ENCODE data around the gene PAM. TPM values are rescaled to one million over a fixed set of nuclear protein-coding genes. Genes with fewer than 3 reads are reported as not detected.
"Not testable (repeated sequence)": the region's sequence is repeated elsewhere in the genome, so short reads cannot be mapped to it uniquely, and the experiment has no call there.

The PAM gene
- total and polyA plus RNA-seq, 7 donors: 14.3 to 261 (median 198) TPM

- peaks cover 0 to 21% (median 4%) of the 10 kb centered on the region in 4 donors for H3K36me3 ChIP-seq
- DNase-seq: no peak
- no peaks in the 10 kb centered on the region for H3K4me1 ChIP-seq
- intact Hi-C loops (cut with DNase I): no loop called here
- H3K9me3 ChIP-seq: no peaks in the 10 kb centered on the region
- H3K27me3 ChIP-seq: no peaks in the 10 kb centered on the region
- H3K27ac ChIP-seq: no peak overlapping the region
- no peak for TF ChIP-seq CTCF (IDR thresholded peaks at IDR 0.05)
- no peak for TF ChIP-seq POLR2AphosphoS5 (IDR thresholded peaks at IDR 0.05)
- TF ChIP-seq POLR2A (IDR thresholded peaks at IDR 0.05): no peak
- TF ChIP-seq EP300 (IDR thresholded peaks at IDR 0.05): no peak
- no peak overlapping the region for H3K4me3 ChIP-seq
- WGBS, 2 donors: 95 to 96% methylated on average over 8 of the region's 8 CpGs
These were observed 279.7 kb downstream of the PAM start for GRCh38 chr5:103034662-103035392.

- no peaks in the 10 kb centered on the region for H3K27me3 ChIP-seq
- no peak for TF ChIP-seq POLR2A (IDR thresholded peaks at IDR 0.05)
- TF ChIP-seq EP300 (IDR thresholded peaks at IDR 0.05): no peak
- no peak overlapping the region for H3K27ac ChIP-seq
- intact Hi-C loops (cut with DNase I): no loop called here
- 59 to 89% methylated on average over 2 of the region's 2 CpGs for WGBS, 2 donors
- H3K4me1 ChIP-seq: no peaks in the 10 kb centered on the region
- DNase-seq: no peak
- no peak overlapping the region for H3K4me3 ChIP-seq
- peaks cover 0 to 12% (median 0%) of the 10 kb centered on the region in 4 donors for H3K36me3 ChIP-seq
- no peaks in the 10 kb centered on the region for H3K9me3 ChIP-seq
These were observed 280.6 kb downstream of the PAM start for GRCh38 chr5:103035701-103036100.

GRCh38 chr5:103036601-103037000 lies 281.5 kb downstream of the PAM start:
- Histone ChIP-seq H3K9me3 (no peaks in the 10 kb centered on the region), H3K36me3 (peaks cover 0 to 11% (median 0%) of the 10 kb centered on the region in 4 donors), H3K4me3 (no peak overlapping the region), H3K27ac (no peak overlapping the region), H3K4me1 (no peaks in the 10 kb centered on the region), H3K27me3 (no peaks in the 10 kb centered on the region)
- WGBS, 2 donors: 90 to 93% methylated on average over 2 of the region's 2 CpGs
- DNase-seq: no peak
- intact Hi-C loops (cut with DNase I): no loop called here
- TF ChIP-seq POLR2A (IDR thresholded peaks at IDR 0.05): no peak
- TF ChIP-seq POLR2AphosphoS5 (IDR thresholded peaks at IDR 0.05): no peak
- no peak for TF ChIP-seq EP300 (IDR thresholded peaks at IDR 0.05)
- TF ChIP-seq CTCF (IDR thresholded peaks at IDR 0.05): no peak

DNA sequence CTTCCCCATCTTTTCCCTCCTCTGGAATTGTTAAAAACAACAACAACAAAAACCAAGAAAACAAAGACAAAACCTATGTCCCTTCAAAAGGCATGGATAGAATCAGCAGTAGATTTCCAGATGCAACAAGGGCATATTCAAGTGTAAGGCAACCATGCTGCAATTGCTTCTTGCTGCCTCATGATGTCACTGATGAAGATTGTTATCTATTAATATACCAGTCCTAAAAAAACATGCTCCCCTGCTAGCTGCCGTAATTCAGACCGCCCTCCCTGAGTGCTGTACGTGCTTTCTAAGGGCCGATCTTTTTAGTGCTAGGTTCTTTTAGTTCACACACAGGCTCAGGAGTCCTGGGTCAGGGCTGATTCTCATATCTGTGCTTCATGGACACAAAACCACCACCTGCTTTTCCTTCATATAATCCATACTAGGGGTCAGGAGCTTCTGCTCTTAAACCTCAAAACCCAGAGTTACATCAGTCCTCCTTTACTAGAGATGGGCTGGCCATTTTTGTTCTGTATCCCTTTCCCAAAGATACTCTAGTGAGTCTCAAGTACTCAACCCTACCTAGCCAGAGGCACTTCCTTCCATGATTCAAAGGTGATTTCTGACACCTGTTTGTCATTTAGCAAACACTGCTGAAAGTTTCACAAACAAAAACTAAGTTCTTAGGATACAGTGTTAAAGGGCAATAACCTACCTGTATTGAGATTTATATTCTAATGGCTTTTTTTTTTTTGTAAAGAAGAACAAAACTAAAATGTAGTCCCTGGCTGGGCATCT lies 282.8 kb downstream of the PAM start:
- H3K4me3 ChIP-seq: no peak overlapping the region
- H3K4me1 ChIP-seq: no peaks in the 10 kb centered on the region
- DNase-seq: no peak
- no peaks in the 10 kb centered on the region for H3K27me3 ChIP-seq
- H3K9me3 ChIP-seq: no peaks in the 10 kb centered on the region
- H3K36me3 ChIP-seq: peaks cover 0 to 1% (median 0%) of the 10 kb centered on the region in 4 donors
- TF ChIP-seq POLR2AphosphoS5 (IDR thresholded peaks at IDR 0.05) (no peak), CTCF (IDR thresholded peaks at IDR 0.05) (no peak), EP300 (IDR thresholded peaks at IDR 0.05) (no peak), POLR2A (IDR thresholded peaks at IDR 0.05) (no peak)
- intact Hi-C loops (cut with DNase I): no loop called here
- no peak overlapping the region for H3K27ac ChIP-seq
- 88 to 94% methylated on average over 4 of the region's 4 CpGs for WGBS, 2 donors

GRCh38 chr5:103041071-103041676 lies 286.1 kb downstream of the PAM start:
- H3K4me1 ChIP-seq: no peaks in the 10 kb centered on the region
- no peaks in the 10 kb centered on the region for H3K9me3 ChIP-seq
- TF ChIP-seq POLR2A (IDR thresholded peaks at IDR 0.05) (no peak), POLR2AphosphoS5 (IDR thresholded peaks at IDR 0.05) (no peak), CTCF (IDR thresholded peaks at IDR 0.05) (peak in 2 of 4 experiments; percentile 22 to 50)
- intact Hi-C loops (cut with DNase I): loop anchor here (2.0 kb wide), 1 partner anchor 458 kb away; no protein-coding TSS in a partner anchor
- H3K4me3 ChIP-seq: no peak overlapping the region
- no peak overlapping the region for H3K27ac ChIP-seq
- H3K36me3 ChIP-seq: no peaks in the 10 kb centered on the region
- 39 to 50% methylated on average over 4 of the region's 4 CpGs for WGBS, 2 donors
- no peaks in the 10 kb centered on the region for H3K27me3 ChIP-seq
- DNase-seq: no peak

DNA sequence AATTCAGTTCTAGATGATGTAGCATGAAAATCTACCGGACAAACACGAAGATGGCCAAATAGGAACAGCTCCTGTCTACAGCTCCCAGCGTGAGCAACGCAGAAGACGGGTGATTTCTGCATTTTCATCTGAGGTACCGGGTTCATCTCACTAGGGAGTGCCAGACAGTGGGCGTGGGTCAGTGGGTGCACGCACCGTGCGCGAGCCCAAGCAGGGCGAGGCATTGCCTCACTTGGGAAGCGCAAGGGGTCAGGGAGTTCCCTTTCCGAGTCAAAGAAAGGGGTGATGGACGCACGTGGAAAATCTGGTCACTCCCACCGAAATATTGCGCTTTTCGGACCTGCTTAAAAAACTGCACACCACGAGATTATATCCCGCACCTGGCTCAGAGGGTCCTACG lies 291.6 kb downstream of the PAM start:
- H3K4me1 ChIP-seq; intact Hi-C loops (cut with DNase I): not testable (repeated sequence)
- 92 to 94% methylated on average over 22 of the region's 22 CpGs for WGBS, 2 donors

More for the DNA sequence above, 291.6 kb downstream of the PAM start:
- not testable (repeated sequence) for H3K9me3 ChIP-seq, H3K27me3 ChIP-seq, DNase-seq, H3K36me3 ChIP-seq, H3K4me3 ChIP-seq, H3K27ac ChIP-seq
